ENCODE measurements around the gene AOPEP. TPM values are rescaled to one million over a fixed set of nuclear protein-coding genes. Genes with fewer than 3 reads are reported as not detected.

AOPEP gene
- total RNA-seq, 2 experiments from 2014 or later = 13.5 to 17.0 TPM

- no peak for DNase-seq
- H3K4me3 Mint-ChIP-seq = no peak overlapping the region
- CTCF ChIA-PET = no interaction called here
- H3K36me3 Mint-ChIP-seq (ENCODE audit: low read depth) = peaks cover 2% of the 10 kb centered on the region
- no peaks in the 10 kb centered on the region for H3K27me3 Mint-ChIP-seq
- POLR2A ChIA-PET = no interaction called here
- H3K27ac Mint-ChIP-seq = no peak overlapping the region
- no peaks in the 10 kb centered on the region for H3K9me3 Mint-ChIP-seq
- peaks cover 10% of the 10 kb centered on the region for H3K4me1 Mint-ChIP-seq
Observed at GRCh38 chr9:94773655-94774054, 47.2 kb downstream of the AOPEP start.

GRCh38 chr9:94778013-94778412 is 51.5 kb downstream of the AOPEP start:
- Mint-ChIP-seq H3K4me3 (no peak overlapping the region), H3K4me1 (peaks cover 2% of the 10 kb centered on the region), H3K9me3 (no peaks in the 10 kb centered on the region), H3K27ac (no peak overlapping the region), H3K36me3 (ENCODE audit: low read depth) (no peaks in the 10 kb centered on the region), H3K27me3 (no peaks in the 10 kb centered on the region)
- CTCF ChIA-PET = no interaction called here
- no peak for DNase-seq
- POLR2A ChIA-PET = no interaction called here

- no peak overlapping the region for H3K4me3 Mint-ChIP-seq
- H3K27me3 Mint-ChIP-seq = no peaks in the 10 kb centered on the region
- CTCF ChIA-PET = no interaction called here
- DNase-seq = no peak
- H3K36me3 Mint-ChIP-seq (ENCODE audit: low read depth) = no peaks in the 10 kb centered on the region
- no peak overlapping the region for H3K27ac Mint-ChIP-seq
- H3K9me3 Mint-ChIP-seq = no peaks in the 10 kb centered on the region
- POLR2A ChIA-PET = no interaction called here
- H3K4me1 Mint-ChIP-seq = peaks cover 5% of the 10 kb centered on the region
Observed at GRCh38 chr9:94779031-94779430, 52.5 kb downstream of the AOPEP start.

GRCh38 chr9:94779693-94780290 is 53.3 kb downstream of the AOPEP start:
- Mint-ChIP-seq H3K36me3 (ENCODE audit: low read depth) (no peaks in the 10 kb centered on the region), H3K27me3 (no peaks in the 10 kb centered on the region), H3K4me1 (peaks cover 5% of the 10 kb centered on the region), H3K4me3 (no peak overlapping the region), H3K27ac (no peak overlapping the region), H3K9me3 (no peaks in the 10 kb centered on the region)
- no peak for DNase-seq
- CTCF ChIA-PET = interaction anchor here (0.6 to 6.1 kb wide), 2 partner anchors 118 to 349 kb away, joined by 3 to 92 read pairs; no protein-coding TSS in a partner anchor
- POLR2A ChIA-PET = interaction anchor here (0.8 kb wide), 1 partner anchor 98 kb away, joined by 3 read pairs; no protein-coding TSS in a partner anchor

GRCh38 chr9:94780516-94780950 is 54.0 kb downstream of the AOPEP start:
- H3K4me1 Mint-ChIP-seq = peaks cover 5% of the 10 kb centered on the region
- peak; percentile 26 for DNase-seq
- ChIA-PET CTCF (interaction anchor here (0.6 to 6.1 kb wide), 5 partner anchors 76 to 348 kb away, joined by 3 to 92 read pairs (median 3); no protein-coding TSS in a partner anchor), POLR2A (interaction anchor here (0.8 kb wide), 1 partner anchor 99 kb away, joined by 3 read pairs; no protein-coding TSS in a partner anchor)
- no peak overlapping the region for H3K27ac Mint-ChIP-seq
- no peaks in the 10 kb centered on the region for H3K36me3 Mint-ChIP-seq (ENCODE audit: low read depth)
- no peak overlapping the region for H3K4me3 Mint-ChIP-seq
- H3K9me3 Mint-ChIP-seq = no peaks in the 10 kb centered on the region
- H3K27me3 Mint-ChIP-seq = no peaks in the 10 kb centered on the region

GRCh38 chr9:94782355-94783101 is 56.0 kb downstream of the AOPEP start:
- H3K4me3 Mint-ChIP-seq = no peak overlapping the region
- H3K9me3 Mint-ChIP-seq = no peaks in the 10 kb centered on the region
- POLR2A ChIA-PET = interaction anchor here (1.1 kb wide), 1 partner anchor 56 kb away, joined by 4 read pairs; the partner anchor contains the start of gene AOPEP
- H3K4me1 Mint-ChIP-seq = peaks cover 14% of the 10 kb centered on the region
- no peaks in the 10 kb centered on the region for H3K27me3 Mint-ChIP-seq
- no peak for DNase-seq
- CTCF ChIA-PET = interaction anchor here (0.6 to 6.1 kb wide), 16 partner anchors 11 to 386 kb away, joined by 3 to 92 read pairs (median 5); no protein-coding TSS in a partner anchor
- H3K36me3 Mint-ChIP-seq (ENCODE audit: low read depth) = peaks cover 5% of the 10 kb centered on the region
- no peak overlapping the region for H3K27ac Mint-ChIP-seq

- no peaks in the 10 kb centered on the region for H3K9me3 Mint-ChIP-seq
- no peak overlapping the region for H3K4me3 Mint-ChIP-seq
- ChIA-PET POLR2A (interaction anchor here (1.1 to 1.6 kb wide), 3 partner anchors 57 to 88 kb away, joined by 3 to 4 read pairs (median 3); partner anchors contain the start of gene AOPEP), CTCF (interaction anchor here (0.6 to 6.1 kb wide), 17 partner anchors 12 to 396 kb away, joined by 3 to 92 read pairs (median 4); no protein-coding TSS in a partner anchor)
- DNase-seq = peak; percentile 55
- no peak overlapping the region for H3K27ac Mint-ChIP-seq
- peaks cover 16% of the 10 kb centered on the region for H3K4me1 Mint-ChIP-seq
- H3K27me3 Mint-ChIP-seq = no peaks in the 10 kb centered on the region
- H3K36me3 Mint-ChIP-seq (ENCODE audit: low read depth) = peaks cover 5% of the 10 kb centered on the region
Observed at GRCh38 chr9:94783102-94783682, 56.7 kb downstream of the AOPEP start.

- Mint-ChIP-seq H3K36me3 (ENCODE audit: low read depth) (peaks cover 5% of the 10 kb centered on the region), H3K27ac (no peak overlapping the region), H3K27me3 (no peaks in the 10 kb centered on the region), H3K4me3 (no peak overlapping the region), H3K9me3 (no peaks in the 10 kb centered on the region), H3K4me1 (peaks cover 16% of the 10 kb centered on the region)
- CTCF ChIA-PET = interaction anchor here (0.6 to 6.1 kb wide), 12 partner anchors 17 to 396 kb away, joined by 3 to 92 read pairs (median 4); no protein-coding TSS in a partner anchor
- no peak for DNase-seq
- POLR2A ChIA-PET = interaction anchor here (1.1 to 1.6 kb wide), 3 partner anchors 58 to 87 kb away, joined by 3 to 4 read pairs (median 3); partner anchors contain the start of gene AOPEP
Observed at GRCh38 chr9:94783928-94784327, 57.4 kb downstream of the AOPEP start.

- no peak overlapping the region for H3K4me3 Mint-ChIP-seq
- POLR2A ChIA-PET = no interaction called here
- CTCF ChIA-PET = interaction anchor here (1.0 to 6.1 kb wide), 3 partner anchors 9 to 343 kb away, joined by 3 to 92 read pairs (median 14); no protein-coding TSS in a partner anchor
- no peak for DNase-seq
- no peak overlapping the region for H3K27ac Mint-ChIP-seq
- H3K27me3 Mint-ChIP-seq = no peaks in the 10 kb centered on the region
- H3K4me1 Mint-ChIP-seq = peaks cover 14% of the 10 kb centered on the region
- H3K9me3 Mint-ChIP-seq = no peaks in the 10 kb centered on the region
- peaks cover 5% of the 10 kb centered on the region for H3K36me3 Mint-ChIP-seq (ENCODE audit: low read depth)
Observed at GRCh38 chr9:94785215-94786169, 59.0 kb downstream of the AOPEP start.

GRCh38 chr9:94786586-94786985 is 60.1 kb downstream of the AOPEP start:
- no peak overlapping the region for H3K27ac Mint-ChIP-seq
- no peaks in the 10 kb centered on the region for H3K27me3 Mint-ChIP-seq
- H3K4me3 Mint-ChIP-seq = no peak overlapping the region
- H3K9me3 Mint-ChIP-seq = no peaks in the 10 kb centered on the region
- ChIA-PET CTCF (interaction anchor here (0.7 kb wide), 1 partner anchor 343 kb away, joined by 3 read pairs; no protein-coding TSS in a partner anchor), POLR2A (no interaction called here)
- peaks cover 14% of the 10 kb centered on the region for H3K4me1 Mint-ChIP-seq
- DNase-seq = no peak
- H3K36me3 Mint-ChIP-seq (ENCODE audit: low read depth) = peaks cover 5% of the 10 kb centered on the region

- POLR2A ChIA-PET = no interaction called here
Observed at GRCh38 chr9:94787266-94787665, 60.8 kb downstream of the AOPEP start.

GRCh38 chr9:94788570-94789105 is 62.1 kb downstream of the AOPEP start:
- H3K4me1 Mint-ChIP-seq = peaks cover 17% of the 10 kb centered on the region
- POLR2A ChIA-PET = no interaction called here
- CTCF ChIA-PET = interaction anchor here (0.6 to 1.3 kb wide), 3 partner anchors 87 to 583 kb away, joined by 3 to 4 read pairs (median 4); no protein-coding TSS in a partner anchor
- H3K27me3 Mint-ChIP-seq = no peaks in the 10 kb centered on the region
- H3K9me3 Mint-ChIP-seq = no peaks in the 10 kb centered on the region
- no peak overlapping the region for H3K27ac Mint-ChIP-seq
- H3K4me3 Mint-ChIP-seq = no peak overlapping the region
- peaks cover 13% of the 10 kb centered on the region for H3K36me3 Mint-ChIP-seq (ENCODE audit: low read depth)
- no peak for DNase-seq

More at GRCh38 chr9:94787266-94787665, 60.8 kb downstream of the AOPEP start:
- no peaks in the 10 kb centered on the region for H3K27me3 Mint-ChIP-seq
- no peaks in the 10 kb centered on the region for H3K9me3 Mint-ChIP-seq
- CTCF ChIA-PET = interaction anchor here (0.7 to 1.3 kb wide), 2 partner anchors 342 to 345 kb away, joined by 3 to 4 read pairs; no protein-coding TSS in a partner anchor
- no peak overlapping the region for H3K4me3 Mint-ChIP-seq
- no peak overlapping the region for H3K27ac Mint-ChIP-seq
- peak; percentile 22 for DNase-seq
- peaks cover 5% of the 10 kb centered on the region for H3K36me3 Mint-ChIP-seq (ENCODE audit: low read depth)
- H3K4me1 Mint-ChIP-seq = peaks cover 14% of the 10 kb centered on the region

All from activated CD4-positive, alpha-beta memory T cell treated with anti-CD3 and anti-CD28 coated beads, Interleukin-2, amount 10 ng/mL, durations not matched to agents 7 days and 5 days (primary cell).